Ecto neural progenitor cell (in vitro differentiated cells): ENCODE data around the gene ARHGEF10L.

Experiments used
- DNase-seq: peaks from one replicate; pipeline ENCODE4 v3.0.0-alpha.2; 2018; ENCODE audit warnings: low spot score

ARHGEF10L gene

DNA sequence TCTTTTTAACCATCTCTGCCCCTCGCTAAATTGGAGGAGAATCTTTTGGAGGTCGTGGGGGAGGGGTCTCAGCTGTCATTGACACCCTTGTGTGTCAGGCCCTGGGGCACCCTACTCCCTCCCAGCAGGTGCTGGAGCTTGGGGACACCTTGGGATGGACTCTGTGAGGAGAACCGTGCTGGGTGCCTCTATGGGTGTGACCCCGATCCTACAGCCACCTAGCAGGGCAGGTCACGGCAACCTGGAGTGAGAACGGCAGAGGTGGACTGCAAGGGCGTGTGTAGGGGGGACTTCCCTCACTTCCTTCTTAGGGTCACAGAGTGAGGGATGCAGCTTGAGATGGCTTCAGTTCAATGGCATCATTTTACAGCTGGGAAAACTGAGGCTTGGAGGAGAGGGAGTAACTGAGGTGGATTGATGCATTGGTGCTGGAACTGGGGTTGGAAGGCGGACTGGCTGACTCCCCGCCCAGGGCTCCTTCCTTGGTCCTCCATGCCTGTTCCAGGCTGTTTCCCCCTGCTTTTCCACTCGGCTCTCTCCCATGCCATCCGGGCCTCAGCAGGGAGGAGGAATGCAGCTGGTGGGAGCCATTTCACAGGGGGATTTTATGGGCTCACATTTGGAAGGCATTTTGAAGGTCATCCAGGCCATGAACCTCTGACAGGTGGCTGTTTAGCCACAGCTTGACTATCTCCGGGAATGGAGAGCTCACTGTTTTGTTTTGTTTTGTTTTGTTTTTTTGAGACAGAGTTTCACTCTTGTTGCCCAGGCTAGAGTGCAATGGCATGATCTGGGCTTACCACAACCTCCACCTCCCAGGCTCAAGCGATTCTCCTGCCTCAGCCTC, 18.8 kb upstream of the ARHGEF10L start:
- DNase-seq, result no peak

GRCh38 chr1:17521946-17522612, 17.4 kb upstream of the ARHGEF10L start:
- no peak for DNase-seq

DNA sequence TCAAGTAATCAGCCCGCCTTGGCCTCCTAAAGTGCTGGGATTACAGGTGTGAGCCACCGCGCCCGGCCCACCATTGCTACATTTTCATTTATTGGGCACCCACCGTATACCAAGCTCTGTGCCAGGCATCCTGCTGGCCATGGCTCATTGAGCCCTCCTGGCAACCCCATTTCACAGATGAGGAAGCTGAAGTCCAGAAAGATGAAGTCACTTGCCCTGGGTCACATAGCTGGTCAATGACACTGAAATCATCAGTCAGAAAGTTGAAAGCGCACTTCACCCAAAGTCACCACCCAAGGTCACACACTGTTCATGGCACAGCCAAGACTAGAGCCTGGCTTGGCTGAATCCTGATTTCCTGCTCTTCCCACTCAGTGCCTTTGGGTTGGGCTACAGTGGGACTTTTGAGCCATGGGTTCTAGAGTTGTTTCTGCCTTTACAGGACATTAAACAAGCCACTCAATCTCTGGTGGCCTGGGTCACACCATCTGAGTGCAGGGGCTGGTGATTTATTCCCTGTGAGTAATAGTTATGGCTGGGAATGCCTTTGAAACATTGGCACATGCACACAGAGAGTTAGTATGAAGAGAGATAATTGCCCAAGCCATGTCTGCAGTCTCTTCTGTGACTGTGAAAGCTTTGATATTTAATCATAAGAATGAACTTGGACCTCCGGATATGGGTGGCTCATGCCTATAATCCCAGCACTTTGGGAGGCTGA, 16.0 kb upstream of the ARHGEF10L start:
- no peak for DNase-seq

GRCh38 chr1:17524645-17525044, 14.9 kb upstream of the ARHGEF10L start:
- no peak for DNase-seq

GRCh38 chr1:17525996-17526686, 13.4 kb upstream of the ARHGEF10L start:
- no peak for DNase-seq

GRCh38 chr1:17527036-17527914, 12.2 kb upstream of the ARHGEF10L start:
- DNase-seq, result no peak

- DNase-seq, result no peak
These were observed 10.1 kb upstream of the ARHGEF10L start for GRCh38 chr1:17529381-17529780.

DNA sequence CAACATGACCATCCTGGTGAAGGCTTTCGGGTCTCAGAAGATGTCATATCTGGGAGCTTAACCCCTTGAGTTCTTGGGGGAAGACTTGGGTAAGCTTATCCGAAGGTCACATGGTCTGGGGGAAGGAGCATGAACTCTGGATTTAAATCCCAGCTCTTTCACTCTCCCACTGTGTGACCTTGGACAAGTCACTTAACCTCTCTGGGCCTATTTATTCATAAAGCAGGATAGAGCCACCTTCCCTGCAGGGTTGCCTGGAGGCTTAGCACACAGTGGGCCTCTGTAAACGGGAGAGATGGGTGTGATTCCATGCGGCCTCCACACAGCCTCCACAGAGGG, 8.2 kb upstream of the ARHGEF10L start:
- no peak for DNase-seq

GRCh38 chr1:17531682-17532487, 7.6 kb upstream of the ARHGEF10L start:
- no peak for DNase-seq

GRCh38 chr1:17533201-17533600, 6.3 kb upstream of the ARHGEF10L start:
- no peak for DNase-seq

DNA sequence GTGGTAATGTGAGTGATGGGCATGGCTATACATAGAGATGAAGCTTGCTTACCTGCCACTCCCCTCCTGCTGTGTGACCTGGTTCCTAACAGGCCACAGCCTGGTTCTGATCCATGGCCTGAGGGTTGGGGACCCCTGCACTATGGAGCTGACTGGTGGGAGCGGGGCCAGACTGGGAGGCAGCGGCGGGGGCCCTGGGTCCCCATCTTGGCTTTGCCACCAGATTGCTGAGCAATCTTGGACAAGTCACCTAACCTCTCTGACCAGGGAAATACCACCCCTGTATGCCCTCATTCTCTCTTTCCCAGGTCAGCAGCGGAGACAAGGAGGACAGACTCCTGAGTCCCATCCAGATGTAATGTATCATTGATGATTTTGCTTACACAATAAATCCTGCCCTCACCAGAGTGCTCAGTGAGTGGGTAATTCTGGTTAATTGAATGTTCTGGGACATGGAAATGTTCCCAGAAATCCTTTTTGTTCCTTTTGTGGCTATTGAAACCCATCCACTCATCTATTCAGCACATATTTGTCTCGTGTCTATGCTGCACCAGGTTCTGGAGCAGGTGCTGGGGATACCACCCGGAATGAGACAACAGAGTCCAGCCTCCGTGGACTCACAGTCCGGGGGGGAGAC, 4.1 kb upstream of the ARHGEF10L start:
- no peak for DNase-seq

- DNase-seq, result no peak
These were observed 1.5 kb upstream of the ARHGEF10L start for GRCh38 chr1:17538010-17538409.

DNA sequence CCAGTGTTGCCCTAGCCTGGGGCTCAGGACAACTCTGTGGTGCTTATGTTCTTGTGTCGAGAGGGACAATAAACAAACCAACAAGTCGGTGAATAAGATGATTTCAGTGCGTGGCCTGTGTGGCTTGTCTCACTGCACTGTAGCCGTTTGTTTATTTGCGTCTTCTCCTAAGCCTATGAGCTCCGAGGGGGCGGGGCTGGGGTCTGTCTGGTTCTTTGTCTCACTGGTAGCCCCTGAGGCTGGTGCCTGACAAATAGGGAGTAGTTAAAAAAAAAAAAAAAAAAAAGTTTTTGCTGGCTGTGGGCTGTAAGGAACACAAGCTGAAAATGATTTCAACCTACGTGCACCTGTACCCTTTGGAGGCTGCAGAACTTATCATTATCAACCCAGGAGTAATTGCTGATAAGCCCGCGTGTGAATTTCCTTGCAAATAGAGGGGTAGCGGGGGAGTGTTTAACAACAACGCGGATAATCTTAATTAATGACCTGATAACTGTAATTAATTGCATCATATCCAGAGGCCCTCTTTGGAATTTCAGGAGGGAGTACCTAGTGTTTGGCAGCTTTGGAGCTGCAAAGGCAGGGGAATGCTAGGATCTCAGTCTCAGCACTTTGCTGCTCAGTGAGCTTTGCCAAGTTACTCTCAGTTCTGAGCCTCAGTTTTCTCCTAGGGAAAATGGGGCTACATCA, 925 bp upstream of the ARHGEF10L start:
- peak; percentile 88 for DNase-seq

DNA sequence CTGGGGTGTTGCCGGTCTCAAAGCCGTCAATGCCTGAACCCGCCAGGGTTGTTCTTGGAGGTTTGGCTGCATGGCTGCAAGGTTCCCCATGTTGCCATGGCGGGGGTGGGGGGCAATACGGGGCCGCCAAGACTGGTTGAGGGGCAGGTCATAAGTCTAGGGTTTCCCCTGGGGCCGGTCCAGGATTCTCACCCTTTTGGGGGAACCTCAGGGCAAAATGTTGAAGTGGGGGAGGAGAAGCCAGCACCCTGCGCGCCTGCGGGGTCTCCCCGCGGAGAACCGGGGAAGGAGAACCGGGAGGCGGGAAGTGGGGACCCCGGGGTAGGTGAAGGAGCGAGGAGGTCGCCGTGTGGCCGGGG, 401 bp upstream of the ARHGEF10L start:
- DNase-seq, result no peak

DNA sequence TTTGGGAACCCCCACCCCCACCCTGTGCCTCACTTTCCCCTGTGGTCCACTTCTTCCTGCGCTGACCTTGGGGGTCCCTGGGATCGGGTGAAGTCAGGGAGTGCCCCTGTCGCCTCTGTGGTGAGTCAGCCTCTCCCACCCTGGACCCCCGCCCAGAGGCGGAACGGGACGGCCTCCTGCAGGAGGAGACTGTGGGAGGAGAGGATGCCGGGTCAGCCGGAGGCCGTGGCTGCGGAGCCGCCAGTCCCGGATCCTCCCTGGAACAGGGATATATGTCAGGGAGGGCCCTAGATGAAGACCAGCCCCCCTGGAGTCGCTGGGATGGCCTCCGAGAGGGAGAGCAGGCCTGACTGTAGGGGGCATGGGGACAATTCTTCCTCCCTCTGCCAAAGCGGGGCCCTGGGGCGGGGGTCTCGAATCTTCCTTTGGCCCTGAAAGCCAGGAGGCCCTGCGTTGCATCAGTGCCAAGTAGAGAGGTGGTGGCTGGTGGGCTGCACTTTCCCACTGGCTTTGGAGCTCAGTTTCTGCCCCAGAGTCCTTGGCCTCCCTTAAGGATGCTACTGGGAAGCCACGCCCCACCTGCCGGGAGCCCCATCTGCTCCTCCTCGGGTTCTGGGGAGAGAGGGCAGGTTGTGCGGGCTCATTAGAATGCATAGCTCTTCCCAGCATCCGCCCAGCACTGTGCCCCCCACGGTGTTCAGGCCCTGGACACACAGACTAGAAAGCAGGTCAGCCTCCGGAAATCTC, 930 bp downstream of the ARHGEF10L start:
- DNase-seq, result peak; percentile 76

DNA sequence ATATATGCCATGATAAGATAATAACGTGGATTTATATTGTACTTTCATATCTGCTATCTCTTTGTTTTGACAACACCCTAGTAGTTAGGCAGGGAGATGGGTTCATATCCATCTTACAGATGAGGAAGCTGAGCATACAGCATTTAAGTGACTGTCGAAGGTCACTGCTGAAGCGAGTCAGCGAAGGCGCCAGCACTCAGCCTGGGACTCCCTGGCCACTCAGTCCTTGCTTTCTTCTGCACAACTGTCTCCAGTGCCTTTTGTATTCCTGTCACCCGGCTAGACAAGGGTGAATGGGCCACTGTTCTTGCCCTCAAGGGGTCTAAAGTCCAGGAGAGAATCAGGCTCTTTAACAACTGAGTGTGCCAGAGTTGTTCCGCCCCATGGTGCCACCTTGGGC, 3.1 kb downstream of the ARHGEF10L start:
- no peak for DNase-seq

GRCh38 chr1:17544776-17545350, 5.4 kb downstream of the ARHGEF10L start:
- no peak for DNase-seq

- DNase-seq, result no peak
These were observed 5.9 kb downstream of the ARHGEF10L start for GRCh38 chr1:17545356-17545755.
